Measurements from ENCODE around the gene GALNS.

GRCh38 chr16:88807626-88808453 lies 48.9 kb downstream of the GALNS start:
- TF ChIP-seq SIN3A (IDR thresholded peaks at IDR 0.05; ENCODE audit: borderline replicate concordance, insufficient read depth, low read depth, low read length) = no peak
- no peak for TF ChIP-seq CTCF (IDR thresholded peaks at IDR 0.05)
- TF ChIP-seq, protein P1, sequence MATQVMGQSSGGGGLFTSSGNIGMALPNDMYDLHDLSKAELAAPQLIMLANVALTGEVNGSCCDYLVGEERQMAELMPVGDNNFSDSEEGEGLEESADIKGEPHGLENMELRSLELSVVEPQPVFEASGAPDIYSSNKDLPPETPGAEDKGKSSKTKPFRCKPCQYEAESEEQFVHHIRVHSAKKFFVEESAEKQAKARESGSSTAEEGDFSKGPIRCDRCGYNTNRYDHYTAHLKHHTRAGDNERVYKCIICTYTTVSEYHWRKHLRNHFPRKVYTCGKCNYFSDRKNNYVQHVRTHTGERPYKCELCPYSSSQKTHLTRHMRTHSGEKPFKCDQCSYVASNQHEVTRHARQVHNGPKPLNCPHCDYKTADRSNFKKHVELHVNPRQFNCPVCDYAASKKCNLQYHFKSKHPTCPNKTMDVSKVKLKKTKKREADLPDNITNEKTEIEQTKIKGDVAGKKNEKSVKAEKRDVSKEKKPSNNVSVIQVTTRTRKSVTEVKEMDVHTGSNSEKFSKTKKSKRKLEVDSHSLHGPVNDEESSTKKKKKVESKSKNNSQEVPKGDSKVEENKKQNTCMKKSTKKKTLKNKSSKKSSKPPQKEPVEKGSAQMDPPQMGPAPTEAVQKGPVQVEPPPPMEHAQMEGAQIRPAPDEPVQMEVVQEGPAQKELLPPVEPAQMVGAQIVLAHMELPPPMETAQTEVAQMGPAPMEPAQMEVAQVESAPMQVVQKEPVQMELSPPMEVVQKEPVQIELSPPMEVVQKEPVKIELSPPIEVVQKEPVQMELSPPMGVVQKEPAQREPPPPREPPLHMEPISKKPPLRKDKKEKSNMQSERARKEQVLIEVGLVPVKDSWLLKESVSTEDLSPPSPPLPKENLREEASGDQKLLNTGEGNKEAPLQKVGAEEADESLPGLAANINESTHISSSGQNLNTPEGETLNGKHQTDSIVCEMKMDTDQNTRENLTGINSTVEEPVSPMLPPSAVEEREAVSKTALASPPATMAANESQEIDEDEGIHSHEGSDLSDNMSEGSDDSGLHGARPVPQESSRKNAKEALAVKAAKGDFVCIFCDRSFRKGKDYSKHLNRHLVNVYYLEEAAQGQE (IDR thresholded peaks at IDR 0.05; ENCODE audit: insufficient read depth in 1 of 2, low read depth in 2 of 2, low read length in 1 of 2) = no peak

Measured in Panc1 (cell line).